ENCODE data around the gene CCT2. TPM values are rescaled to one million over a fixed set of nuclear protein-coding genes. Genes with fewer than 3 reads are reported as not detected.
A peak's percentile ranks its signal among the peaks of the same experiment; 100 is the strongest.
"Not testable (repeated sequence)": the region's sequence is repeated elsewhere in the genome, so short reads cannot be mapped to it uniquely, and the experiment has no call there.

CCT2 gene
- total RNA-seq, 1 donor from 2014 or later: 142 TPM

DNA sequence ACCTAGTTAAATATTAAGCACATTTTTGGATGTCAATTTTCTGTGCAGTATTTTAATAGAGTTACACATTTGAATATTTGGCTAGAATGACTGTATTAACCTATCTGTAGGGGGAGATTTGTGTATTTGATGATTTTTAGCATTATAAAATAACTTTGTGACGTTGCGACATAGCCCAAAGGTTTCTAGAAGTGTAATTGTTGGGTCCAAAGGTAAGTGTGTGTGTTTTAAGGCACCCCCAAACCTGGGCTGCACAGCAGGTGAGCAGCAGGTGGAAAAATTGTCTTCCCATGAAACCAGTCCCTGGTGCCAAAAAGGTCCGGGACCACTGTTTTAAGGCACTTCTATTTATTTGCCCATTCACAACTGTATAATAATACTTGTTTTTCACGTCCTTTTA, 3.3 kb downstream of the CCT2 start:
- no peak for DNase-seq (ENCODE audit: low spot score)

DNA sequence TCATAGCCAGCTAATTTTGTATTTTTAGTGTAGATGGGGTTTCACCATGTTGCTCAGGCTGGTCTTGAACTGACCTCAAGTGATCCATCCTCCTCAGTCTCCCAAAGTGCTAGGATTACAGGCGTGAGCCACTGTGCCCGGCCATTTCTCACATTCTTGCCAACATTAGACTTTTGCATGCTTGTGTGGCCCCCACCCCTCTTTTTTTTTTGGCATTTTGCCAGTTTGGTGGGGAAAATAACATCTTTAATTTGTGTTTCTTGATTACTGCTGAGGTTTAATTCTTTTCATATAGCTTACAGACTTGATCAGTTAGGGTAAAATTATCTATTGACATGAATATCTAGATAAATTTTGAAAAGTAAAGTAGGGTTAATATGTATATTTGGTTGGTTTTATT, 3.8 kb downstream of the CCT2 start:
- DNase-seq (ENCODE audit: low spot score): no peak

DNA sequence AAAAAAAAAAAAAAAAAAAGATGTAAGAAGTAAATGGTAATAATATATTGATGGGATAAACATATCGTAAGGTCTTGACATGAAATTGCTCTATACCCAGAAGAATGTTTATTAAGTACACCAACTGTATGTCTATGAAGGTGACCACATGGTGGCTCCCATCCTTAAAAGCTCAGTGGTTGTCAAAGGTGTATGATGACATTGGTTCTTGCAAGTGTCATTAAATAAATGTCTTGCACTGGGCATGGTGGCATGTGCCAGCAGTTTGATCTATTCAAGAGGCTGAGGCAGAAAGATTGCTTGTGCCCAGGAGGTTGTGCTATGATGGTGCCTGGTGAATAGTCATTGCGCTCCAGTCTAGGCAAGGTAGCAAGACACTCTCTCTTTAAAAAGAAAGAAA, 10.4 kb downstream of the CCT2 start:
- DNase-seq (ENCODE audit: low spot score): no peak

DNA sequence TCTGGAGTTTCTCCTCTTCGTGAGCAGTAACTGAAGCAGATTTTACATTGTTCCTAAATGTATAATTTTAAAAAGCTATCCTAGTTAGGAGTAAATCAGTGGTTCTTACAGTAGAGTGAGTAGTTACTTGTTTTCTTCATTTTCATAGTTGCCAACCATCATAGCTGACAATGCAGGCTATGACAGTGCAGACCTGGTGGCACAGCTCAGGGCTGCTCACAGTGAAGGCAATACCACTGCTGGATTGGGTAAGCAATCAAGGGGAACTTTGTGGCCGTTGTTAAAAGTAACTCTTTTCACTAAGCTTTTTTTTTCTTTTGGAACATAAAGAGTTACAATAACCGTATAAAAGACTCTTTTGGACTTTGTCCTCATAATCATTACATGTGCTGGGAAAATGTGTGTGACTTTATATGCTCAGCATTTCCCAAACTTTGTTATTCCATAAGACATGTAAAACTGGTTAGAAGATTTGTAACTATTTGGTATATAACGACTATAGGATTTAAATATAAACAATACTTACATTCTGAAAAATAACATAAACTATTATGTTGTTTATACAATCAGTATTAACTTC, 13.0 kb downstream of the CCT2 start:
- DNase-seq (ENCODE audit: low spot score): no peak

DNA sequence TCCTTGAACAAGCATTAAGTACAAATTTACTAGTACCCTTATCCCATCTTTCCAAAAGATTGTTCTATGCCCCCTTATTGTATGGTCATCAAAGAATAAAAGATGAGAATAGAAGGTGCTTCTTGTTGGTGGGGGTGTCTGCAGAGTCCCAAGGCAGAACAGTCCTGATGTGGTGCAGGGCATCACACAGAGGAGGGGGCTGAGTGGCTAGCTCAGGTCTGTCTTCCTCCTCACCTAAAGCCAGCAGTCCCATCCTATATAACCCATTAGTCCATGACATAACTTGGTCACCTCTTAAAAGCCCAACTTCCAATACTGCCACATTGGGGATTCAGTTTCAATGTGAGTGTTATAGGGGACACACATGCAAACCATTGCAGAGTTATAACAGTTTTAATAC, 15.5 kb downstream of the CCT2 start:
- no peak for DNase-seq (ENCODE audit: low spot score)

DNA sequence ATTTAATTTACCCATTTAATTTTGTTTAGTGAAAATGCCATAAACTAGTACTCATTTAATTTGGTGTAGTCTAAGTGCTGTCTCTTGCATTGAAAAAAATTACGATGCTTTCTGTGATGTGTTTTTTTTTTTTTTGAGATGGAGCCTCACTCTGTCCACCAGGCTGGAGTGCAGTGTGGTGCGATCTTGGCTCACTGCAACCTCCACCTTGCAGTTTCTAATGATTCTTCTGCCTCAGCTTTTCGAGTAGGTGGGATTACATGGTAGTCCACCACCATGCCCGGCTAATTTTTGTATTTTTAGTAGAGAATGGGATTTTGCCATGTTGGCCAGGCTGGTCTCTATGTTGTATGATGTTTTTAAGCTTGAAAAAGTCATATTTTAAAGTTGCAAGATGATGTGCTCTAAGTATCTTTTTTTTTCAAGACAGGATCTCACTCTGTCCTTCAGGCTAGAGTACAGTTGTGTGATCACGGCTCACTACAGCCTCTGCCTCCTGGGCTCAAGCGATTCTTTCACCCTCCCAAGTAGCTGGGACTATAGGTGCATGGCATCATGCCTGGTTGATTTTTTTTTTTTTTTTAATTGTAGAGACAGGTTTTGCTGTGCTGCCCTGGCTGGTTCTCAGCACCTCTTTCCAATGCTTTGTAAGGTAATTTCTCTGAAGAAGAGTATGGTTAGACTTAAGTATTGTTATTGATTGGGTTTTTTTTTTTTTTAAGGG, 16.9 kb downstream of the CCT2 start:
- DNase-seq (ENCODE audit: low spot score): no peak

DNA sequence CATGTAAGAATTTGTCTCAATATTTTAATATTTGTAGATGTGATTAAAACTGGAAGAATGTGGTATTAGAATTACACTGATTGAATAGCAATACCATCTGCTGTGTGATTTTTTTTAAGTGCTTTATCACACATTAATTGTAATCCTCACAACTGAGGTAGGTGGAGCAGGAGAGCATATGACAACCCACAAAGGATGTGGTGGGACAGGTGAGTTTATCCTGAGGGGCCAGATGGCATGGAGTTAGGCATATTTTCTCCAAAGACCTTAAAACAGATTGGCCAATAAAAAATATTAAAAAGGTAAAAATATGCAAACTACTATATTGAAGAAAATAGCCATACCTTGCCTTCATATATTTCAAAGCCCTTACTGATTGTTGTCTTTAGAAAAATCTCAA, 17.7 kb downstream of the CCT2 start:
- DNase-seq (ENCODE audit: low spot score): no peak

DNA sequence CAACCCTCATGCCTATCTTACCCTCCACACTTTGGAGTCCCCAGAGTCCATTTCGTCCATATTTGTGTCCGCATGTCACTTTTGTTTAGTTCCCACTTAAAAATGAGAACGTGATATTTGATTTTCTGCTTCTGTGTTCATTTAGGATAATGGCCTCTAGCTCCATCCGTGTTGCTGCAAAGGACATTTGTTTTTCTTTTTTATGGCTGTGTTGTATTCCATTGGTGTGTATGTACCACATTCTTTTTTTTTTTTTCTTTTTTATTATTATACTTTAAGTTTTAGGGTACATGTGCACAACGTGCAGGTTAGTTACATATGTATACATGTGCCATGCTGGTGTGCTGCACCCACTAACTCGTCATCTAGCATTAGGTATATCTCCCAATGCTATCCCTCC, 18.3 kb downstream of the CCT2 start:
- not testable (repeated sequence) for DNase-seq (ENCODE audit: low spot score)

DNA sequence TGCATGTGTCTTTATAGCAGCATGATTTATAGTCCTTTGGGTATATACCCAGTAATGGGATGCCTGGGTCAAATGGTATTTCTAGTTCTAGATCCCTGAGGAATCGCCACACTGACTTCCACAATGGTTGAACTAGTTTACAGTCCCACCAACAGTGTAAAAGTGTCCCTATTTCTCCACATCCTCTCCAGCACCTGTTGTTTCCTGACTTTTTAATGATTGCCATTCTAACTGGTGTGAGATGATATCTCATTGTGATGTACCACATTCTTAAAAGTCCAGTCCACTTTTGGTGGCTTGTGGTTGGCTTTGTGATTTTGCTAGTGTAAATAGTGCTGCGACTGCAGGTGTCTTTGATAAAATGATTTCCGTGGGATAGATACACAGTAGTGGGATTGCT, 19.0 kb downstream of the CCT2 start:
- not testable (repeated sequence) for DNase-seq (ENCODE audit: low spot score)

DNA sequence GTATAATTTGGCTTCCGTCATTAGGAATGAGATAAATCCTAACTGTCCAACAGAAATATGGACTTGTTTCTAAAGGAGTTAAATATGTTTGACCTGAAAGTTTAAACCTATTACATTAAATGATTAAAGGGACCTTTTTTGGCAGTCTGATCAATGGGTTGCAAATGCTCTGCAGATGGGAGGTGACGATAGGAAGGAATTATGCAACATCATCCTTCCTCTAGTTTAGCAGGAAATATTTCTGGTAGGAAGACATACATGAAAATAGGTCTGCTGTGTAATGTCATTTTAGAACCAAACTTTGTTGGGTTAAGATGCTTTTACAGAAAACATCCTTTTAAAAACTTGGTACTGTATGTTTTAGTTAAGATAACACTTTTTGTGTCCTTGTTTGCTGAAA, 22.9 kb downstream of the CCT2 start:
- DNase-seq (ENCODE audit: low spot score): peak; percentile 14

DNA sequence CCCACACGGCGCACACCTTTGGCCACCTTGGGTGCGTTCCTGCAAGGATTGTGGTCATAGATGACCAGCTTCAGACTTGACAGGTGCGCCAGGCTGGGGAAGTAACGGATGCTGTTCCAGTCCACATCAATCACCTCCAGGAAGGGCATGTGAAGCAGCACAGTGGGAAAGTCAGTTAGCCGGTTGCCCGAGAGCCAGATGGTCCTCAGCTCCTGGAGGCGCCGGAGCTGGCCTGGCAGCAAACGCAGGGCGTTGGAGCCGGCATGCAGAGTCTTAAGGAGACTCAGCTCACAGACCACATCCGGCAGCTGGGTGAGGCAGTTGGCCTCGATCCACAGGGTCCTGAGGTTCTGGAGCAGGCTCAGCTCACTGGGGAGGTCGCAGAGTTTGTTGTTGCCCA, 24.9 kb downstream of the CCT2 start:
- DNase-seq (ENCODE audit: low spot score): no peak

DNA sequence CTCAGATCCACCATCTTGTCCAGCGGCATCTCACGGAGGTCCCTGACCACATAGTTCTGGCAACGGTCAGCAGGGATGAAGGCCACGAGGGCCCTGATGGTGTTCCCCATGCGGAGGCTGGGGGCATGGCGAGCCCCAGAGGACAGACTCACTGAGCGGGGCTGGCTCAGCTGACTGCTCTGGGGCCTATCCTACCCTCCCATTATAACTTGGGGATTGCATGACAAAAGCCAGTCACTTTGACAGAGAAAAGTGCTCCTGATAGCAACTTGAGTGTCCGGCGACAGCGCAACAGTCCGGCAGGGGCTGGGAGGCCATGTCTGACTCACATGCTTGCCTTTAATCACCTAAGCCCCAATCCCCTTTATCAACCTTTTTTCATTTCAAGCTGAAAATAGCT, 25.5 kb downstream of the CCT2 start, which contains the start of gene LRRC10:
TSS of gene LRRC10 (minus strand) at position 179 of the 400 bp plus-strand sequence. CDS start at position 110, 69 bp downstream.
- no peak for DNase-seq (ENCODE audit: low spot score)

DNA sequence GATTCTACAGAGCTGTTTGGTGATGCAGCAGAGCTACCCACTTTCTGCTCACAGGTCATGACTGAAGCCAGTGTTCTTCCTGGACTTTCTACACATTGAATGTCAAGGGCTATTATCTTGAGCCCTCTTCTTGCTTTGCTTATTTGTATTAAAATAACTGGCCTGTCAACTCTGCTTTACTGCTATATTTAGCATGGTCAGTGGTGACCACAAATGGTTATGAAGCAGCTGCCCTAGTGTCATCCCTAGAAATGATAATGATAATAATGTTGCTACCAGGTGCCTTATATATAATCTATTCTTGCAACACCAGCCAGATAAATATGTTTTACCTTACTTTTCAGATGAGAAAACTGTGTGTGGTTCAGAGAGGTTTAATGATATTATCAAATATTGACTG, 28.1 kb downstream of the CCT2 start:
- DNase-seq (ENCODE audit: low spot score): no peak

DNA sequence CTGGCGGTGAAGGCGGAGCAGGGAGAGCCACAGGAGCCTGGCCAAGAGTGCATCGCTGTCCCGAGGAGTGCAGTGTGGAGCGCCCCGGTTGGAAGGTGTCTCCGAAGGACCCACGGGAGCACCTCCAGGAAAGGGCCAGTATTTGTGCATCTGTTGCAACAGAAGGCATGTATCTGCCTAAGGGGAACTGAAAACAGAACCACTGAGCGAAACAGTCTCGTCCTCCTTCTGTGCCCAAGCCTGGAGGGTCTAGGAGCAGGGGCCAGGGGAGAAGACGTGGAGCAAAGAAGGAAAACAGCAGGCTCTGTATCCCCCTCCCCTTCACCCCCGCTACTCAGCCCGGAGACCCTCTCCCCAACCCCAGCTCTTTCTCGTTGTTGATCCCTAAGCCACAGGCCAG, 30.8 kb downstream of the CCT2 start:
- no peak for DNase-seq (ENCODE audit: low spot score)

DNA sequence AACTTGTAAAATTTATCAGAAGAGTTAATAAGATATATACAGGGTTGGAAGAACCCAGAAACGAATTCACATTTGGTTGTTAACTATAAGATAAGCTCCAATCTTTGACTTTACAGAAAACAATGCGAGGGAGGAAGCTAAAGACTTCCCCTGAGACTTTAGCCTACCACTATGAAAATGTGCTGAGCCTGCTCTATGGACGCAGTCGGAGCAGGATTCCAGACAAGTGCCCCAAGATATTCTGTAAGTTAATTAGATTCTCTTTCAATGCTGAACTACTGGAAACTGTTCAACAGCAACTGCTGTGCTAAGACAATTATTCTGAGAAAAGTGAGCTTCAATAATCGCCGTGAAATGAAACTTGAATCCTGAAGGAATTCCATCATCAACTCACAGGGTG, 33.8 kb downstream of the CCT2 start:
- DNase-seq (ENCODE audit: low spot score): no peak

DNA sequence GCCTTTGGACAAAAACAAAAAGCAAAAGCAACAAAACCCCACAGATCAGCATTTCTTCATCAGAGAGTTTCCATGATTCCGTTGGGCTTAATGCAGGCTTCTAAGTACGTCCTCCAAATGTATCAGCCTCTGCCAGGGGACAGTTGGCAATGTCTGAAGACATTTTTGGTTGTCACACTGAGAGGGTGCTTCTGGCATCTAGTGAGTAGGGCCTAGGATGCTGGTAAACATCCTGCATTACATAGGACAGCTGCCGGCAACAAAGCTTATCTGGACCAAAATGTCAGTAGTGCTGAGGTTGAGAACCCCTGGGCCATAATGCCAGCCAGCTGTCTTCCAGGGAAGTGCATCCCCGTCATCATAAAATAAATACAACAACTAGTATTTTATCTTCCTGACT, 34.8 kb downstream of the CCT2 start:
- DNase-seq (ENCODE audit: low spot score): peak; percentile 3

DNA sequence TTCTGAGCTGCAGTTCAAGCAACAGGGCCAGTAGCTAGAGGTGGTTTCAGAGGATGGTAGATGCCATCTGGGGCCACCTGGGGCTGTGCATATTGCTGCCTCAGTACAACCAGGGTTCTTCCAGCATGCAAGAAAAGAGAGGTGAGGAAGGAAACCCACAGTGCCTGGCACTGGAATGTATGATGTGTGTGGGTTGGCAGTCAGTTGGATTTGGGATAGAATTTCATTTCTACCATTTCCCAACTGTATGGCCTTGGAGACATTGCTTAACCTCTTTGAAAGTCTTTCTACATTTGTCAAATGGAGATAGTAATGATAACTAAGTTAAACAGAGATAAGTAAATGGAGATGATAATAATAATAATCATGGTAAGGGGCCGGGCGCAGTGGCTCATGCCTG, 35.7 kb downstream of the CCT2 start:
- no peak for DNase-seq (ENCODE audit: low spot score)

DNA sequence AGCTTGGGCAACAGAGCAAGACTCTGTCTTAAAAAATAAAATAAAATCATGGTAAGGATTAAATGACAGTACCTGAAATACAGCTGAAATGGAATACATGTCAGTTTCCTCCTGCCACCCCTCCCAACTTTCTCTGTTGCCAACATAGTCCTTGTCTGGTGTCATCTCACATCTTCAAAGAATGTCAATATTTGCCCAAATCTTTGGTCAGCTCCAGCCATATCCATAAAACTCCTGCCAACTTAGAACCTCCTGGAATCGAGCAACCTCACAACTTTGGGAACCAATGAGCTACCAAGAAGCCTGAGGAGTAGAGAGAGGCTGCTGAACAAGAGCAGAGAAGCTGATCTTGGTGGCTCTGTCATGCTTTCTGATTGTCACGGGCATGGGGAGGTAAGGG, 36.3 kb downstream of the CCT2 start:
- no peak for DNase-seq (ENCODE audit: low spot score)

DNA sequence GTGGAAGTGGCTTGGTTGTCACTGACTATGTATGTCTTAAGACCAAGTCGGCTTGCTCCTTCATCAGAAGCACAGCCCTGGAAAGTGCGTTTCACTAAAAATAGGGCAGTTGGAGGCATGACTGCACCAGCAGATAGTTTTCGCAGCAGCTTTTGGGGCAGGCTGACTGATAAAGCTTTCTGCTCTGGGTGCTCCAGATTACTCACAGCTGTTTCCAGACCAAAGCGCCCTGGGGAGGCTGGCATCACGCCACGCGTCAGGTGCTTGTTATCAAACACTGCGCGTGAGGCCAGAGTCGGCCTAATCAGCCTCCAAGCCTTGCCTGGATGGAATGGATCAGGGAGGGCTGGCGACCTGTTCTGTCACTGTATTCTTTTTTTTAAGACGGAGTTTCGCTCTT, 38.7 kb downstream of the CCT2 start:
- DNase-seq (ENCODE audit: low spot score): peak; percentile 4

DNA sequence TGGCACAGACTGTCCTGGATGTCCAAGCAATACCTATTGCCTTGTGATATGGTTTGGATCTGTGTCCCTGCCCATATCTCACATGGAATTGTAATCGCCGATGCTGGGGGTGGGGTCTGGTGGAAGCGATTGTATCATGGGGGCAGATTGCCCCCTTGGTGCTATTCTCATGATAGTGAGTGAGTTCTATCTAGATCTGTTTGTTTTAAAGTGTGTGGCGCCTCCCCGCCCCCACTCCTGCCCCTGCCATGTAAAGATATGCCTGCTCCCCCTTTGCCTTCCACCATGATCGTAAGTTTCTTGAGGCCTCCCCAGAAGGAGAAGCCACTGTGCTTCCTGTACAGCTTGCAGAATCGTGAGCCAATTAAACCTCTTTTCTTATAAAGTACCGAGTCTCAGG, 42.2 kb downstream of the CCT2 start:
- DNase-seq (ENCODE audit: low spot score): no peak

DNA sequence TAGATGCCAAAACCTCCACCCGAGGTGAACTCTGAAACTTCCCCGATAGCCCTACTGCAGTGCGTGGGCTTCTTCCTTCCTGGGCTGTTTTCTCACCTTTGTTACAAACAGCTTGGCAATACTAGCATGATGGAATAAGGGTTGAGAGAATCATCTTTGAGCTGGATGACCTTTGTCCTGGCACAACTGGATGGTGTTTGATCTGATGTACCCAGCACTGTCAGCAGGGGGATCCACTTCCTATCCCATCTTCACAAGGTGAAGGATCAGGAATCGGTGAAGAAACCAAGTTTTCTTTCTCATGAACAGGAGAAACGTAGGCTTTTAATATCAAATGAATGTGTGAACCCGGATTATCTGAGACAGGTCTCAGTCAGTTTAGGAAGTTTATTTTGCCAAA, 44.9 kb downstream of the CCT2 start:
- no peak for DNase-seq (ENCODE audit: low spot score)

DNA sequence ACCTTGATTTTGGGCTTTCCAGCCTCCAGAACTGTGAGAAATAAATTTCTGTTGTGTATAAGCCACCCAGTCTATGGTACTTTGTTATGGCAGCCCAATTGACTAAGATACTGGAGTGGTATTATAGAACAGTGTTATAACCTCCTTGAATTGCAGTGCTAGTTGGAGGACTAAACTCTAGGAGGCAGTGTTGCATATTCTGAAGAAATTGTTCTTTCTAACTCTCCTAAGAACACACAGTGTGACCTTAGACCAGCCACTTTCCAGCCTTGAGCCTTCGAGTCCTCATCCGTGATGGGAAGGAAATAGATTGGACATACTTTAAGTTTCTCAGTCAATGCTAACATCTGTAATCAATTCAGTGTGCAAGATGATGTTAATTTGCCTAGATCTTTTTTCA, 47.8 kb downstream of the CCT2 start:
- DNase-seq (ENCODE audit: low spot score): no peak

DNA sequence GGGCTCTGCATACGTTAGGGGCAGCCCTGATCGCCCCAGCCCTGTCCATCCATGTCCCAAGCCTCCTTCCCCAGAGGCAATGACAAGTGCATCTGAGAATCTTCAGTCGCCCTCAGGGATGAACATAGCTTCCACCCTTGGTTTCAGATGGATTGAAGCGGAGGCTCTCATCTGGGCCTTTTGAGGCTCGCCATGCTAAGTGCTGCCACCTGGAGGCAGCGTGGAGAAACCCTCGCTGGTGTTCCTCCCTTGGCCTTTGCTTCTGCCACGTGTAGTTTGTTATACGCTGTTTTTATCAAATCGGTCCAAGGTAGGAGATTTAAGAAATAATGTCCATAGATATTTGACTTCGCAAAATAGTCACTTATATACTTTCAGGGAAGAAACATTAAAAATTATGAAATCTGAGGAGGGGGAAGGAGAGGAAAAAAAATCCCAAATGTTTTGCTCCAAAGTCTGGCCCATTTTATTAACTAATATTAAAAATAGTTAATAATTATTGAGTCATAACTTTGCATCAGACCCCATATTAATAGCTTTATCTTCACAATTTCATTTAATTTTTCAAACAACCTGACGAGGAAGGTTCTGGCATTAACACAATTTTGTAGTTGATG, 54.2 kb downstream of the CCT2 start:
- DNase-seq (ENCODE audit: low spot score): peak; percentile 55

Measured in umbilical cord (tissue), 2 donors.